Caco-2 (cell line): Measurements from ENCODE around the gene ARHGEF10L. TPM values are rescaled to one million over a fixed set of nuclear protein-coding genes. Genes with fewer than 3 reads are reported as not detected.
A peak's percentile ranks its signal among the peaks of the same experiment; 100 is the strongest.

Experiments used
- BruUV-seq: library from RNA; stranded (reverse); fragments of 400-500 nt; replicated peaks from 2 replicates; lab custom pipeline; 2021; lab: Mats Ljungman, UMichigan
- CTCF ChIA-PET: fragments of 300-600 bp; sonication (Branson Sonifier 250); formaldehyde crosslinking; loops from one replicate; lab custom pipeline; 2022; ENCODE audit warnings: antibody characterized with exemption; lab: Charles Lee
- POLR2A ChIA-PET: fragments of 300-600 bp; sonication (Branson Sonifier 250); formaldehyde crosslinking; loops from one replicate; lab custom pipeline; 2022; ENCODE audit warnings: antibody characterized with exemption; lab: Charles Lee
- DNase-seq, 2 experiments: peaks; one replicate each; pipeline versions ENCODE4 v3.0.0 to v3.0.0-alpha.2; 2020 to 2022
- H3K27me3 ChIP-seq: replicated peaks from 2 replicates; pipeline ENCODE4 v1.6.0; 2011; ENCODE audit warnings: low read length; ENCODE audit not compliant: control insufficient read depth, insufficient read depth
- H3K36me3 ChIP-seq: 2 replicates; pipeline ENCODE4 v1.5.1; 2011; ENCODE audit warnings: low read length; ENCODE audit not compliant: control insufficient read depth, insufficient read depth
- H3K4me1 ChIP-seq: fragments of 250-450 bp; sonication (Bioruptor Pico); 2 replicates; pipeline ENCODE4 v1.5.1; 2020; ENCODE audit warnings: mild to moderate bottlenecking
- H3K4me3 ChIP-seq: 2 replicates; pipeline ENCODE4 v1.5.1; 2011; ENCODE audit warnings: low read depth, mild to moderate bottlenecking, control low read depth, low read length
- H3K9me3 ChIP-seq: fragments of 250-450 bp; sonication (Bioruptor Pico); 2 replicates; pipeline ENCODE4 v1.5.1; 2020; ENCODE audit warnings: mild to moderate bottlenecking, moderate library complexity
- H3K27ac Mint-ChIP-seq: one replicate; pipeline ENCODE4 v1.8.0; 2022; ENCODE audit warnings: mixed read lengths; ENCODE audit not compliant: unreplicated experiment
- H3K27me3 Mint-ChIP-seq: one replicate; pipeline ENCODE4 v1.8.0; 2022; ENCODE audit warnings: mixed read lengths; ENCODE audit not compliant: insufficient read depth, unreplicated experiment
- H3K36me3 Mint-ChIP-seq: one replicate; pipeline ENCODE4 v1.8.0; 2022; ENCODE audit warnings: mild to moderate bottlenecking, mixed read lengths; ENCODE audit not compliant: insufficient read depth, unreplicated experiment
- H3K4me1 Mint-ChIP-seq: one replicate; pipeline ENCODE4 v1.8.0; 2022; ENCODE audit warnings: low read depth, mixed read lengths; ENCODE audit not compliant: unreplicated experiment
- H3K4me3 Mint-ChIP-seq: one replicate; pipeline ENCODE4 v1.8.0; 2022; ENCODE audit warnings: mild to moderate bottlenecking, moderate library complexity, mixed read lengths; ENCODE audit not compliant: unreplicated experiment
- H3K9me3 Mint-ChIP-seq: one replicate; pipeline ENCODE4 v1.8.0; 2022; ENCODE audit warnings: mixed read lengths; ENCODE audit not compliant: unreplicated experiment
- CTCF ChIP-seq, 2 experiments: fragments of 200-600 bp in 1 of 2; IDR thresholded peaks; 1 replicate in 1 of 2; 2 replicates in 1 of 2; pipeline versions ENCODE4 v1.5.1 to v1.8.0; 2011 to 2022; ENCODE audit warnings: antibody characterized with exemption in 1 of 2, control low read depth in 1 of 2, inconsistent platforms in 1 of 2, low read depth in 1 of 2, low read length in 1 of 2, mild to moderate bottlenecking in 1 of 2, moderate library complexity in 1 of 2; ENCODE audit not compliant: insufficient read depth in 1 of 2, severe bottlenecking in 1 of 2, unreplicated experiment in 1 of 2
- intact Hi-C: fragments of 100-400 bp; cut with micrococcal nuclease; formaldehyde crosslinking; loops from one replicate; pipeline ENCODE4 v1.10.0; 2022; ENCODE audit not compliant: unreplicated experiment
- total RNA-seq: library from RNA; stranded (reverse); gene quantifications from 2 replicates; pipeline ENCODE4 v1.2.3, GENCODE V29; 2022

ARHGEF10L gene
- total RNA-seq, 1 experiment from 2014 or later: 31.3 TPM

- no peaks in the 10 kb centered on the region for H3K27me3 ChIP-seq
- H3K9me3 ChIP-seq: no peaks in the 10 kb centered on the region
- TF ChIP-seq CTCF (IDR thresholded peaks at IDR 0.05; ENCODE audit: insufficient read depth in 1 of 2, low read depth in 1 of 2, low read length in 1 of 2, severe bottlenecking in 1 of 2, unreplicated experiment in 1 of 2): no peak
- H3K4me1 Mint-ChIP-seq: peaks cover 41% of the 10 kb centered on the region
- CTCF ChIA-PET: interaction anchor here (0.6 to 2.8 kb wide), 6 partner anchors 9 to 86 kb away, joined by 3 to 30 read pairs (median 8); no protein-coding TSS in a partner anchor
- peak; percentile 92 to 94 for DNase-seq
- peak overlapping the region; percentile 86 for H3K27ac Mint-ChIP-seq
- intact Hi-C loops: loop anchor here (1.0 kb wide), 3 partner anchors 8 to 18 kb away; no protein-coding TSS in a partner anchor
- H3K36me3 ChIP-seq: peaks cover 4% of the 10 kb centered on the region
- no TSS peak for BruUV-seq
- H3K4me3 ChIP-seq: peak overlapping the region; percentile 18
- H3K36me3 Mint-ChIP-seq: peaks cover 13% of the 10 kb centered on the region
- H3K9me3 Mint-ChIP-seq: no peaks in the 10 kb centered on the region
- peak overlapping the region; percentile 69 for H3K4me3 Mint-ChIP-seq
- H3K4me1 ChIP-seq: peaks cover 54% of the 10 kb centered on the region
- POLR2A ChIA-PET: interaction anchor here (0.6 to 1.9 kb wide), 6 partner anchors 8 to 56 kb away, joined by 3 to 13 read pairs (median 7); no protein-coding TSS in a partner anchor
- no peaks in the 10 kb centered on the region for H3K27me3 Mint-ChIP-seq
Measured at GRCh38 chr1:17588048-17588871, 48.8 kb downstream of the ARHGEF10L start.

GRCh38 chr1:17591814-17592430, 52.4 kb downstream of the ARHGEF10L start:
- peak overlapping the region; percentile 81 for H3K27ac Mint-ChIP-seq
- intact Hi-C loops: no loop called here
- H3K4me3 Mint-ChIP-seq: peak overlapping the region; percentile 12
- H3K27me3 ChIP-seq: no peaks in the 10 kb centered on the region
- ChIA-PET CTCF (interaction anchor here (0.8 to 1.2 kb wide), 2 partner anchors 10 to 116 kb away, joined by 4 read pairs; no protein-coding TSS in a partner anchor), POLR2A (no interaction called here)
- H3K9me3 Mint-ChIP-seq: no peaks in the 10 kb centered on the region
- peak; percentile 43 to 68 for DNase-seq
- H3K4me1 Mint-ChIP-seq: peaks cover 46% of the 10 kb centered on the region
- TF ChIP-seq CTCF (IDR thresholded peaks at IDR 0.05; ENCODE audit: insufficient read depth in 1 of 2, low read depth in 1 of 2, low read length in 1 of 2, severe bottlenecking in 1 of 2, unreplicated experiment in 1 of 2): no peak
- H3K4me3 ChIP-seq: no peak overlapping the region
- peaks cover 15% of the 10 kb centered on the region for H3K36me3 Mint-ChIP-seq
- H3K9me3 ChIP-seq: no peaks in the 10 kb centered on the region
- no TSS peak for BruUV-seq
- peaks cover 8% of the 10 kb centered on the region for H3K36me3 ChIP-seq
- H3K27me3 Mint-ChIP-seq: no peaks in the 10 kb centered on the region
- H3K4me1 ChIP-seq: peaks cover 59% of the 10 kb centered on the region

GRCh38 chr1:17594026-17594425, 54.5 kb downstream of the ARHGEF10L start:
- CTCF ChIA-PET: no interaction called here
- intact Hi-C loops: no loop called here
- no peaks in the 10 kb centered on the region for H3K27me3 ChIP-seq
- Mint-ChIP-seq H3K9me3 (no peaks in the 10 kb centered on the region), H3K4me3 (no peak overlapping the region), H3K36me3 (peaks cover 13% of the 10 kb centered on the region), H3K4me1 (peaks cover 33% of the 10 kb centered on the region), H3K27me3 (no peaks in the 10 kb centered on the region), H3K27ac (peak overlapping the region; percentile 42)
- no peak for DNase-seq
- no peak overlapping the region for H3K4me3 ChIP-seq
- no peak for TF ChIP-seq CTCF (IDR thresholded peaks at IDR 0.05; ENCODE audit: insufficient read depth in 1 of 2, low read depth in 1 of 2, low read length in 1 of 2, severe bottlenecking in 1 of 2, unreplicated experiment in 1 of 2)
- POLR2A ChIA-PET: no interaction called here
- H3K36me3 ChIP-seq: peaks cover 8% of the 10 kb centered on the region
- H3K9me3 ChIP-seq: no peaks in the 10 kb centered on the region
- H3K4me1 ChIP-seq: peaks cover 61% of the 10 kb centered on the region
- BruUV-seq: no TSS peak
